IMR-90 (cell line): Measurements from ENCODE around the gene EZR. TPM values are rescaled to one million over a fixed set of nuclear protein-coding genes. Genes with fewer than 3 reads are reported as not detected.

Experiments
- ATAC-seq: fragments of 200-7000 bp; cut with Tn5 transposase; 2 replicates; pipeline ENCODE4 v1.9.1; 2020; ENCODE audit warnings: low read depth, mild to moderate bottlenecking, moderate library complexity
- BruUV-seq: library from RNA; stranded (reverse); fragments of 400-500 nt; replicated peaks from 2 replicates; lab custom pipeline; 2021; lab: Mats Ljungman, UMichigan
- CTCF ChIA-PET: fragments of 300-600 bp; formaldehyde crosslinking; extraction: SDS; loops from one replicate; lab custom pipeline; 2021; ENCODE audit warnings: antibody characterized with exemption; lab: Yijun Ruan, JAX
- POLR2A ChIA-PET: fragments of 300-600 bp; sonication (Branson Sonifier 250); formaldehyde crosslinking; loops from one replicate; lab custom pipeline; 2022; ENCODE audit warnings: antibody characterized with exemption; ENCODE audit not compliant: unreplicated experiment; lab: Charles Lee
- DNase-seq: peaks from one replicate; pipeline ENCODE4 v3.0.0; 2013
- H2AFZ ChIP-seq: replicated peaks from 2 replicates; pipeline ENCODE3; 2013; ENCODE audit warnings: low read length, mild to moderate bottlenecking; ENCODE audit not compliant: poor library complexity
- H2AK5ac ChIP-seq: 2 replicates; pipeline ENCODE4 v1.6.1; 2013; ENCODE audit warnings: low read depth, low read length, inconsistent platforms
- H2AK9ac ChIP-seq: replicated peaks from 2 replicates; pipeline ENCODE3; 2013; ENCODE audit warnings: mild to moderate bottlenecking, low read depth, low read length, moderate library complexity; ENCODE audit not compliant: poor library complexity
- H2BK120ac ChIP-seq: 2 replicates; pipeline ENCODE4 v1.6.1; 2013; ENCODE audit warnings: low read depth, low read length, inconsistent platforms
- H2BK15ac ChIP-seq: 3 replicates; pipeline ENCODE4 v1.6.1; 2013; ENCODE audit warnings: low read depth, low read length, inconsistent platforms
- H2BK20ac ChIP-seq: 2 replicates; pipeline ENCODE4 v1.6.1; 2013; ENCODE audit warnings: low read depth, mild to moderate bottlenecking, inconsistent platforms, low read length, moderate library complexity
- H2BK5ac ChIP-seq: 2 replicates; pipeline ENCODE4 v1.6.1; 2013; ENCODE audit warnings: mild to moderate bottlenecking, low read depth, low read length, inconsistent platforms; ENCODE audit not compliant: poor library complexity, severe bottlenecking
- H3K14ac ChIP-seq: replicated peaks from 2 replicates; pipeline ENCODE4 v1.6.1; 2013; ENCODE audit warnings: low read depth, low read length, inconsistent platforms
- H3K18ac ChIP-seq: 2 replicates; pipeline ENCODE4 v1.6.1; 2013; ENCODE audit warnings: low read depth, low read length, control low read depth
- H3K23ac ChIP-seq: 2 replicates; pipeline ENCODE4 v1.6.1; 2013; ENCODE audit warnings: low read depth, low read length, inconsistent platforms
- H3K27ac ChIP-seq: 2 replicates; pipeline ENCODE4 v1.5.1; 2013; ENCODE audit warnings: mild to moderate bottlenecking, control low read depth, low read length; ENCODE audit not compliant: insufficient read depth
- H3K27me3 ChIP-seq: 2 replicates; pipeline ENCODE4 v1.6.1; 2013; ENCODE audit warnings: low read length; ENCODE audit not compliant: control insufficient read depth, insufficient read depth
- H3K36me3 ChIP-seq: 2 replicates; pipeline ENCODE4 v1.6.1; 2013; ENCODE audit warnings: low read length, mixed read lengths; ENCODE audit not compliant: control insufficient read depth, insufficient read depth
- H3K4ac ChIP-seq: 2 replicates; pipeline ENCODE4 v1.6.1; 2013; ENCODE audit warnings: low read depth, low read length, inconsistent platforms
- H3K4me1 ChIP-seq: 2 replicates; pipeline ENCODE4 v1.6.1; 2013; ENCODE audit warnings: low read length, mixed read lengths; ENCODE audit not compliant: control insufficient read depth, insufficient read depth
- H3K4me2 ChIP-seq: 2 replicates; pipeline ENCODE4 v1.6.1; 2013; ENCODE audit warnings: low read depth, mild to moderate bottlenecking, control low read depth, low read length, moderate library complexity
- H3K4me3 ChIP-seq: 2 replicates; pipeline ENCODE4 v1.5.1; 2013; ENCODE audit warnings: low read depth, mild to moderate bottlenecking, control low read depth, low read length, moderate library complexity; ENCODE audit not compliant: insufficient read depth
- H3K56ac ChIP-seq: 2 replicates; pipeline ENCODE4 v1.6.1; 2013; ENCODE audit warnings: low read length, inconsistent platforms; ENCODE audit not compliant: insufficient read depth; ENCODE audit errors: extremely low read depth
- H3K79me1 ChIP-seq, 2 experiments: 2 replicates each; pipeline ENCODE4 v1.6.1; 2013; ENCODE audit warnings: low read length in 2 of 2, inconsistent platforms in 1 of 2, low read depth in 1 of 2
- H3K9ac ChIP-seq: 2 replicates; pipeline ENCODE4 v1.6.1; 2013; ENCODE audit warnings: low read depth, low read length, control low read depth
- H3K9me1 ChIP-seq: 2 replicates; pipeline ENCODE4 v1.6.1; 2013; ENCODE audit warnings: low read length, inconsistent platforms; ENCODE audit not compliant: insufficient read depth
- H3K9me3 ChIP-seq: 2 replicates; pipeline ENCODE4 v1.6.1; 2013; ENCODE audit warnings: low read length; ENCODE audit not compliant: control insufficient read depth, insufficient read depth
- H4K20me1 ChIP-seq: 2 replicates; pipeline ENCODE4 v1.6.1; 2013; ENCODE audit warnings: low read length, inconsistent platforms; ENCODE audit not compliant: insufficient read depth
- H4K5ac ChIP-seq: 2 replicates; pipeline ENCODE4 v1.6.1; 2013; ENCODE audit warnings: mild to moderate bottlenecking, low read depth, low read length, control low read depth
- H4K8ac ChIP-seq, 2 experiments: 2 replicates each; pipeline ENCODE4 v1.6.1; 2013; ENCODE audit warnings: low read depth in 2 of 2, low read length in 2 of 2, control low read depth in 1 of 2, inconsistent platforms in 1 of 2
- H4K91ac ChIP-seq: 2 replicates; pipeline ENCODE4 v1.6.1; 2013; ENCODE audit warnings: low read depth, low read length, inconsistent platforms; ENCODE audit not compliant: insufficient read depth
- MAZ ChIP-seq: IDR thresholded peaks from 2 replicates; pipeline ENCODE4 v1.6.1; 2012; ENCODE audit warnings: low read depth, mild to moderate bottlenecking, low read length, improper control_type of control experiment, moderate library complexity, borderline replicate concordance
- RAD21 ChIP-seq: IDR thresholded peaks from 2 replicates; pipeline ENCODE4 v1.6.1; 2012; ENCODE audit warnings: low read length, improper control_type of control experiment
- WGBS, 2 experiments: methylation state at CpG; one replicate each; pipeline versions ENCODE4 v1.1.5 to v1.1.7; 2013; ENCODE audit warnings: missing lambda C conversion rate in 2 of 2; ENCODE audit not compliant: insufficient read length in 1 of 2; ENCODE audit errors: extremely low coverage in 2 of 2; 5-methylcytosine and 5-hydroxymethylcytosine counted together
- dilution Hi-C: fragments of 300-500 bp; cut with HindIII; formaldehyde crosslinking; loops from one replicate; pipeline ENCODE4 v1.14.3; 2018; ENCODE audit warnings: low sequenced_read_pairs; ENCODE audit not compliant: unreplicated experiment
- in situ Hi-C: fragments of 300-500 bp; cut with MboI; formaldehyde crosslinking; loops from 3 replicates; pipeline ENCODE4 v1.14.3; 2019; ENCODE audit warnings: low sequenced_read_pairs, inconsistent platforms, mixed read lengths
- intact Hi-C: fragments of 100-400 bp; cut with micrococcal nuclease; formaldehyde crosslinking; loops from 2 replicates; pipeline ENCODE4 v1.10.0; 2022
- polyA plus RNA-seq, 3 experiments: library from polyadenylated mRNA; depleted of rRNA; stranded (reverse); fragments of >200 nt; gene quantifications; 2 replicates each; pipeline ENCODE4 v1.2.3, GENCODE V29; 2012; ENCODE audit warnings: low replicate concordance in 1 of 3
- total RNA-seq: library from RNA; depleted of rRNA; stranded (reverse); fragments of >200 nt; gene quantifications from 2 replicates; pipeline ENCODE4 v1.2.3, GENCODE V29; 2012

Gene EZR
- total and polyA plus RNA-seq, 2 of the 4 experiments (the other 2 are of a cell fraction): 83.8 to 145 TPM

DNA sequence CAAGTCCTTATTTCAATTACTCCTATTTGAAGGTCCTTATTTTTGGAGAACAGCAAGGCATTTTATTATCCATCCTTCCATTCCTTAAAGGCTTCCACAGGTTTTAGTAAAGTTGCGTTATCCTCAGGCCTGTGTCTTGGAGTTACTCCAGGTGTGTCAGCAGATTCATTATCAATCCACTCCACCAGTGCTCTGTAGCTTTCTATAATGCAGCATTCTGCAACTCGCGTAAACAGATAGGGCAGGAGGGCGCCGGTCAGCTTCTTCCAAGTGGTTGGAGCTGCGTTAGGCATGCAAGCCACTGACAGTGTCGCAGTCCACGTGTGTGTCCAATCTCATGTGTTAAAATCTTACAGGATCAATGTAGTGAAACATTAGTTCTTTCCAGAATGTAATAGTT is 93.5 kb downstream of the EZR start:
- ATAC-seq (no peak), DNase-seq (no peak)
- TF ChIP-seq RAD21 (no peak), MAZ (no peak)
- no peak overlapping the region for H2AK9ac ChIP-seq
- no peaks in the 10 kb centered on the region for H3K27me3 ChIP-seq
- H2AK5ac ChIP-seq: no peak overlapping the region
- H3K4ac ChIP-seq: no peak overlapping the region
- no peak overlapping the region for H4K91ac ChIP-seq
- CTCF ChIA-PET: no interaction called here
- H3K36me3 ChIP-seq: peaks cover 2% of the 10 kb centered on the region; the same call in 1 of the 2 replicates
- H2BK5ac ChIP-seq: no peak overlapping the region
- no peak overlapping the region for H3K9ac ChIP-seq
- no peak overlapping the region for H2BK20ac ChIP-seq
- POLR2A ChIA-PET: no interaction called here
- H2BK120ac ChIP-seq: no peak overlapping the region
- H3K23ac ChIP-seq: no peak overlapping the region
- BruUV-seq: no TSS peak
- no peak overlapping the region for H2BK15ac ChIP-seq
- H3K4me1 ChIP-seq: peaks cover 2% of the 10 kb centered on the region
- H4K8ac ChIP-seq: no peak overlapping the region
- H3K4me2 ChIP-seq: no peak overlapping the region
- intact Hi-C loops (no loop called here), dilution Hi-C loops (no loop called here), in situ Hi-C loops (no loop called here)
- H3K9me3 ChIP-seq: no peaks in the 10 kb centered on the region; the same call in 1 of the 2 replicates
- H3K56ac ChIP-seq: no peak overlapping the region
- no CpG with 5 or more reads among the region's 8 CpGs for WGBS, 2 experiments
- no peak overlapping the region for H2AFZ ChIP-seq
- no peak overlapping the region for H3K14ac ChIP-seq
- H3K4me3 ChIP-seq: no peak overlapping the region
- no peaks in the 10 kb centered on the region for H4K20me1 ChIP-seq
- peaks cover 6% of the 10 kb centered on the region for H3K9me1 ChIP-seq
- no peak overlapping the region for H3K18ac ChIP-seq
- no peak overlapping the region for H3K27ac ChIP-seq
- no peak overlapping the region for H4K5ac ChIP-seq
- no peaks in the 10 kb centered on the region for H3K79me1 ChIP-seq
